Neural crest cell (in vitro differentiated cells): ENCODE measurements around the gene TGFBR1. TPM values are rescaled to one million over a fixed set of nuclear protein-coding genes. Genes with fewer than 3 reads are reported as not detected.

Source experiments
- DNase-seq: peaks from one replicate; pipeline ENCODE4 v3.0.0; 2021; ENCODE audit warnings: low read depth, mixed read lengths, low spot score
- H3K27ac Mint-ChIP-seq: one replicate; pipeline ENCODE4 v1.8.0; 2021; ENCODE audit warnings: mild to moderate bottlenecking, mixed read lengths; ENCODE audit not compliant: unreplicated experiment
- H3K27me3 Mint-ChIP-seq: 2 replicates; pipeline ENCODE4 v1.8.0; 2021; ENCODE audit warnings: low read depth, mild to moderate bottlenecking, mixed read lengths
- H3K36me3 Mint-ChIP-seq: 2 replicates; pipeline ENCODE4 v1.8.0; 2021; ENCODE audit warnings: low read depth, mild to moderate bottlenecking, mixed read lengths
- H3K4me1 Mint-ChIP-seq: 2 replicates; pipeline ENCODE4 v1.8.0; 2021; ENCODE audit warnings: mixed read lengths
- H3K4me3 Mint-ChIP-seq: one replicate; pipeline ENCODE4 v1.8.0; 2021; ENCODE audit warnings: mild to moderate bottlenecking, mixed read lengths
- H3K9me3 Mint-ChIP-seq: 2 replicates; pipeline ENCODE4 v1.8.0; 2021; ENCODE audit warnings: mixed read lengths
- CTCF ChIP-seq: fragments of 200-600 bp; sonication (generic); conservative IDR thresholded peaks from 2 replicates; pipeline ENCODE4 v1.5.0; 2021; ENCODE audit warnings: antibody characterized with exemption, mild to moderate bottlenecking
- long read RNA-seq: library from polyadenylated mRNA; unstranded; transcript quantifications from one replicate; pipeline ENCODE4 v2.0.0, GENCODE V29; 2020
- total RNA-seq: library from RNA; stranded (reverse); gene quantifications from 2 replicates; pipeline ENCODE4 v1.2.1, GENCODE V29; 2021

The TGFBR1 gene
- 117 and 118 TPM in 2 replicates for total RNA-seq
- long read RNA-seq, partial matches to known transcripts: 2 of 26 reads
- long read RNA-seq, other reads (novel, unspliced or antisense): 24 of 26 reads

GRCh38 chr9:99104459-99105151 is at the start of gene TGFBR1:
Gene TGFBR1, plus strand, starts transcription at chr9:99105113. Its CDS starts 93 bp downstream, at chr9:99105206.
- Mint-ChIP-seq H3K27me3 (peaks cover 17% of the 10 kb centered on the region), H3K27ac (peak within 1 kb of the TSS; percentile 54), H3K4me3 (peak within 1 kb of the TSS; percentile 93), H3K9me3 (no peaks in the 10 kb centered on the region), H3K4me1 (peaks cover 48% of the 10 kb centered on the region), H3K36me3 (no peaks in the 10 kb centered on the region)
- DNase-seq: peak; percentile 89
- TF ChIP-seq CTCF: no peak

- Mint-ChIP-seq H3K36me3 (peaks cover 2% of the 10 kb centered on the region), H3K4me1 (no peaks in the 10 kb centered on the region), H3K9me3 (no peaks in the 10 kb centered on the region), H3K27ac (no peak overlapping the region), H3K27me3 (peaks cover 12% of the 10 kb centered on the region), H3K4me3 (no peak overlapping the region)
- DNase-seq: no peak
- TF ChIP-seq CTCF: no peak
Measured at GRCh38 chr9:99055384-99055783, 49.5 kb upstream of the TGFBR1 start.

GRCh38 chr9:99056186-99056585 is 48.7 kb upstream of the TGFBR1 start:
- Mint-ChIP-seq H3K4me3 (no peak overlapping the region), H3K4me1 (no peaks in the 10 kb centered on the region), H3K9me3 (no peaks in the 10 kb centered on the region), H3K36me3 (peaks cover 2% of the 10 kb centered on the region), H3K27ac (no peak overlapping the region), H3K27me3 (peaks cover 18% of the 10 kb centered on the region)
- TF ChIP-seq CTCF: no peak
- DNase-seq: no peak

GRCh38 chr9:99056886-99057664 is 47.8 kb upstream of the TGFBR1 start:
- H3K36me3 Mint-ChIP-seq: peaks cover 2% of the 10 kb centered on the region
- H3K27me3 Mint-ChIP-seq: peaks cover 24% of the 10 kb centered on the region
- no peak for TF ChIP-seq CTCF
- H3K27ac Mint-ChIP-seq: no peak overlapping the region
- H3K9me3 Mint-ChIP-seq: no peaks in the 10 kb centered on the region
- H3K4me1 Mint-ChIP-seq: no peaks in the 10 kb centered on the region
- H3K4me3 Mint-ChIP-seq: no peak overlapping the region
- no peak for DNase-seq

GRCh38 chr9:99057665-99058625 is 47.0 kb upstream of the TGFBR1 start:
- H3K27ac Mint-ChIP-seq: no peak overlapping the region
- peaks cover 29% of the 10 kb centered on the region for H3K27me3 Mint-ChIP-seq
- no peak overlapping the region for H3K4me3 Mint-ChIP-seq
- TF ChIP-seq CTCF: no peak
- no peak for DNase-seq
- peaks cover 2% of the 10 kb centered on the region for H3K36me3 Mint-ChIP-seq
- no peaks in the 10 kb centered on the region for H3K9me3 Mint-ChIP-seq
- H3K4me1 Mint-ChIP-seq: no peaks in the 10 kb centered on the region
